Muscle of leg (tissue), 11 donors: ENCODE measurements around the gene SPAST. TPM values are rescaled to one million over a fixed set of nuclear protein-coding genes. Genes with fewer than 3 reads are reported as not detected.

Experiments
- DNase-seq: peaks from one replicate; pipeline ENCODE4 v3.0.0; 2013
- H3K27ac ChIP-seq: one replicate; pipeline ENCODE4 v1.5.1; 2013; ENCODE audit warnings: mild to moderate bottlenecking, low read length, control low read depth
- H3K27me3 ChIP-seq: one replicate; pipeline ENCODE4 v1.6.1; 2013; ENCODE audit warnings: low read length; ENCODE audit not compliant: control insufficient read depth, insufficient read depth
- H3K36me3 ChIP-seq: one replicate; pipeline ENCODE4 v1.6.1; 2013; ENCODE audit warnings: low read length; ENCODE audit not compliant: control insufficient read depth, insufficient read depth
- H3K4me1 ChIP-seq: one replicate; pipeline ENCODE4 v1.6.1; 2013; ENCODE audit warnings: low read length; ENCODE audit not compliant: control insufficient read depth, insufficient read depth
- H3K4me3 ChIP-seq: one replicate; pipeline ENCODE4 v1.5.1; 2013; ENCODE audit warnings: low read length, control low read depth
- H3K9me3 ChIP-seq: replicated peaks from 2 replicates; pipeline ENCODE4 v1.6.1; 2013; ENCODE audit warnings: low read depth, low read length; ENCODE audit not compliant: control insufficient read depth
- WGBS: methylation state at CpG from one replicate; pipeline ENCODE4 v1.1.5; 2013; ENCODE audit warnings: missing lambda C conversion rate; ENCODE audit not compliant: insufficient coverage; 5-methylcytosine and 5-hydroxymethylcytosine counted together
- polyA plus RNA-seq, 8 donors: library from polyadenylated mRNA; unstranded; fragments of 120-200 nt; gene quantifications; one replicate each; pipeline versions ENCODE4 v1.2.1 to v1.2.3, GENCODE V29; 2013; ENCODE audit warnings: inconsistent platforms in 1 of 8, low replicate concordance in 1 of 8; ENCODE audit not compliant: insufficient read length in 8 of 8, insufficient read depth in 1 of 8
- total RNA-seq: library from RNA; stranded (reverse); fragments of 120-200 nt; gene quantifications from one replicate; pipeline ENCODE4 v1.2.4, GENCODE V29; 2013

The SPAST gene
- total and polyA plus RNA-seq, 9 donors, result 12.9 to 26.6 (median 16.9) TPM

GRCh38 chr2:32058130-32058529, 5.2 kb upstream of the SPAST start:
- H3K27me3 ChIP-seq, result no peaks in the 10 kb centered on the region
- no peak for DNase-seq
- H3K4me1 ChIP-seq, result peaks cover 3% of the 10 kb centered on the region
- no CpG with 5 or more reads among the region's 2 CpGs for WGBS
- no peaks in the 10 kb centered on the region for H3K9me3 ChIP-seq
- no peak overlapping the region for H3K4me3 ChIP-seq
- H3K36me3 ChIP-seq, result no peaks in the 10 kb centered on the region
- H3K27ac ChIP-seq, result no peak overlapping the region

- H3K27me3 ChIP-seq, result no peaks in the 10 kb centered on the region
- no peak overlapping the region for H3K4me3 ChIP-seq
- no peaks in the 10 kb centered on the region for H3K9me3 ChIP-seq
- DNase-seq, result no peak
- H3K27ac ChIP-seq, result no peak overlapping the region
- no peaks in the 10 kb centered on the region for H3K36me3 ChIP-seq
- no CpG with 5 or more reads among the region's 2 CpGs for WGBS
- peaks cover 3% of the 10 kb centered on the region for H3K4me1 ChIP-seq
Measured at GRCh38 chr2:32060266-32060665, 3.1 kb upstream of the SPAST start.

- no peak overlapping the region for H3K27ac ChIP-seq
- WGBS, result 92% methylated on average over 7 of the region's 8 CpGs
- peaks cover 3% of the 10 kb centered on the region for H3K4me1 ChIP-seq
- peaks cover 4% of the 10 kb centered on the region for H3K36me3 ChIP-seq
- H3K27me3 ChIP-seq, result no peaks in the 10 kb centered on the region
- no peak overlapping the region for H3K4me3 ChIP-seq
- H3K9me3 ChIP-seq, result no peaks in the 10 kb centered on the region
- no peak for DNase-seq
Measured at GRCh38 chr2:32061430-32061829, 1.9 kb upstream of the SPAST start.

- Histone ChIP-seq H3K27me3 (no peaks in the 10 kb centered on the region), H3K9me3 (no peaks in the 10 kb centered on the region), H3K27ac (peak overlapping the region; percentile 98), H3K36me3 (peaks cover 4% of the 10 kb centered on the region), H3K4me1 (peaks cover 3% of the 10 kb centered on the region), H3K4me3 (peak overlapping the region; percentile 69)
- peak; percentile 86 for DNase-seq
- WGBS, result 38% methylated on average over 12 of the region's 13 CpGs
Measured at GRCh38 chr2:32061973-32062861, 1.1 kb upstream of the SPAST start.

- peak; percentile 22 for DNase-seq
- H3K36me3 ChIP-seq, result peaks cover 4% of the 10 kb centered on the region
- H3K27ac ChIP-seq, result peak overlapping the region; percentile 98
- 0% methylated on average over 25 of the region's 40 CpGs for WGBS
- H3K27me3 ChIP-seq, result no peaks in the 10 kb centered on the region
- peak overlapping the region; percentile 69 for H3K4me3 ChIP-seq
- no peaks in the 10 kb centered on the region for H3K9me3 ChIP-seq
- H3K4me1 ChIP-seq, result peaks cover 3% of the 10 kb centered on the region
Measured at GRCh38 chr2:32064021-32064601, 755 bp downstream of the SPAST start.

GRCh38 chr2:32064713-32065112, 1.4 kb downstream of the SPAST start:
- peak overlapping the region; percentile 98 for H3K27ac ChIP-seq
- no peak for DNase-seq
- H3K9me3 ChIP-seq, result no peaks in the 10 kb centered on the region

GRCh38 chr2:32067549-32067948, 4.2 kb downstream of the SPAST start:
- no CpG with 5 or more reads among the region's 2 CpGs for WGBS

More at GRCh38 chr2:32064713-32065112, 1.4 kb downstream of the SPAST start:
- Histone ChIP-seq H3K27me3 (no peaks in the 10 kb centered on the region), H3K4me1 (peaks cover 3% of the 10 kb centered on the region), H3K36me3 (peaks cover 4% of the 10 kb centered on the region), H3K4me3 (peak overlapping the region; percentile 69)
- WGBS, result no CpG with 5 or more reads among the region's 8 CpGs

GRCh38 chr2:32074134-32074506, 10.8 kb downstream of the SPAST start:
- Histone ChIP-seq H3K27me3 (no peaks in the 10 kb centered on the region), H3K27ac (no peak overlapping the region), H3K36me3 (no peaks in the 10 kb centered on the region), H3K9me3 (no peaks in the 10 kb centered on the region), H3K4me1 (no peaks in the 10 kb centered on the region), H3K4me3 (no peak overlapping the region)
- WGBS, result 100% methylated on average over 1 of the region's 2 CpGs
- no peak for DNase-seq

More at GRCh38 chr2:32067549-32067948, 4.2 kb downstream of the SPAST start:
- H3K4me3 ChIP-seq, result no peak overlapping the region
- H3K27me3 ChIP-seq, result no peaks in the 10 kb centered on the region
- peaks cover 4% of the 10 kb centered on the region for H3K36me3 ChIP-seq
- no peak for DNase-seq
- no peaks in the 10 kb centered on the region for H3K9me3 ChIP-seq
- no peak overlapping the region for H3K27ac ChIP-seq
- H3K4me1 ChIP-seq, result no peaks in the 10 kb centered on the region

- H3K9me3 ChIP-seq, result no peaks in the 10 kb centered on the region
- H3K27ac ChIP-seq, result no peak overlapping the region
- H3K27me3 ChIP-seq, result no peaks in the 10 kb centered on the region
- no peaks in the 10 kb centered on the region for H3K4me1 ChIP-seq
- no peak for DNase-seq
- 100% methylated on average over 3 of the region's 3 CpGs for WGBS
- H3K4me3 ChIP-seq, result no peak overlapping the region
- no peaks in the 10 kb centered on the region for H3K36me3 ChIP-seq
Measured at GRCh38 chr2:32095671-32096070, 32.3 kb downstream of the SPAST start.

- no peak overlapping the region for H3K27ac ChIP-seq
- H3K4me3 ChIP-seq, result no peak overlapping the region
- H3K36me3 ChIP-seq, result peaks cover 15% of the 10 kb centered on the region
- peaks cover 18% of the 10 kb centered on the region for H3K9me3 ChIP-seq
- no peaks in the 10 kb centered on the region for H3K27me3 ChIP-seq
- WGBS, result no CpG with 5 or more reads among the region's 2 CpGs
- H3K4me1 ChIP-seq, result no peaks in the 10 kb centered on the region
- DNase-seq, result no peak
Measured at GRCh38 chr2:32108111-32108510, 44.8 kb downstream of the SPAST start.
